Astrocyte (in vitro differentiated cells and primary cell): ENCODE results near the gene CNIH1.

Experiments used
- EZH2 ChIP-seq: IDR thresholded peaks from 2 replicates; pipeline ENCODE4 v1.6.1; 2012; ENCODE audit warnings: mild to moderate bottlenecking, low read length, inconsistent platforms; ENCODE audit not compliant: insufficient read depth
- TF ChIP-seq, protein P1 (sequence below): IDR thresholded peaks from 2 replicates; pipeline ENCODE4 v1.5.1; 2011; ENCODE audit warnings: low read depth, mild to moderate bottlenecking, inconsistent platforms, low read length, moderate library complexity; ENCODE audit not compliant: insufficient read depth

DNA sequence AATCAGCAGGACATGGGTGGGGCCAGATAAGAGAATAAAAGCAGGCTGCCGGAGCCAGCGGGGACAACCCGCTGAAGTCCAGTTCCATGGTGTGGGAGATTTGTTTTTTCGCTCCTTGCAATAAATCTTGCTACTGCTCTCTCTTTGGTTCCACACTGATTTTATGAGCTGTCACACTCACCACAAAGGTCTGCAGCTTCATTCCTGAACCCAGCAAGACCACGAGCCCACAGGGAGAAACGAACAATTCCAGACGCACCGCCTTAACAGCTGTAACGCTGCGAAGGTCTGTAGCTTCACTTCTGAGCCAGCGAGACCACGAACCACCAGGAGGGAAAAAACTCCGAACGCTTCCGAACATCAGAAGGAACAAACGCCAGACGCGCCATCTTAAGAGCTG, 2.8 kb upstream of the CNIH1 start:
- TF ChIP-seq EZH2 = no peak
- TF ChIP-seq, protein P1, sequence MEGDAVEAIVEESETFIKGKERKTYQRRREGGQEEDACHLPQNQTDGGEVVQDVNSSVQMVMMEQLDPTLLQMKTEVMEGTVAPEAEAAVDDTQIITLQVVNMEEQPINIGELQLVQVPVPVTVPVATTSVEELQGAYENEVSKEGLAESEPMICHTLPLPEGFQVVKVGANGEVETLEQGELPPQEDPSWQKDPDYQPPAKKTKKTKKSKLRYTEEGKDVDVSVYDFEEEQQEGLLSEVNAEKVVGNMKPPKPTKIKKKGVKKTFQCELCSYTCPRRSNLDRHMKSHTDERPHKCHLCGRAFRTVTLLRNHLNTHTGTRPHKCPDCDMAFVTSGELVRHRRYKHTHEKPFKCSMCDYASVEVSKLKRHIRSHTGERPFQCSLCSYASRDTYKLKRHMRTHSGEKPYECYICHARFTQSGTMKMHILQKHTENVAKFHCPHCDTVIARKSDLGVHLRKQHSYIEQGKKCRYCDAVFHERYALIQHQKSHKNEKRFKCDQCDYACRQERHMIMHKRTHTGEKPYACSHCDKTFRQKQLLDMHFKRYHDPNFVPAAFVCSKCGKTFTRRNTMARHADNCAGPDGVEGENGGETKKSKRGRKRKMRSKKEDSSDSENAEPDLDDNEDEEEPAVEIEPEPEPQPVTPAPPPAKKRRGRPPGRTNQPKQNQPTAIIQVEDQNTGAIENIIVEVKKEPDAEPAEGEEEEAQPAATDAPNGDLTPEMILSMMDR = no peak
